K562 (cell line): ENCODE data around the gene RCSD1. TPM values are rescaled to one million over a fixed set of nuclear protein-coding genes. Genes with fewer than 3 reads are reported as not detected.

ENCODE experiments used
- ARNT ChIP-seq, 2 experiments: fragments of 450-650 bp; IDR thresholded peaks; 2 replicates each; pipeline ENCODE4 v1.6.1; 2016; ENCODE audit warnings: mild to moderate bottlenecking in 1 of 2
- CREB1 ChIP-seq, 2 experiments: sonication (generic) in 1 of 2; formaldehyde crosslinking in 1 of 2; IDR thresholded peaks; 2 replicates each; pipeline versions ENCODE4 v1.6.1 to v1.8.0; 2012 to 2022; ENCODE audit warnings: inconsistent platforms in 1 of 2, mild to moderate bottlenecking in 1 of 2, missing genetic modification reagents in 1 of 2, moderate library complexity in 1 of 2
- FOXA3 ChIP-seq, 2 experiments: fragments of 450-650 bp in 1 of 2; sonication (generic) in 1 of 2; formaldehyde crosslinking; IDR thresholded peaks in 1 of 2; conservative IDR thresholded peaks in 1 of 2; 2 replicates each; pipeline versions ENCODE4 v1.4.0 to v1.8.0; 2020 to 2022; ENCODE audit warnings: mild to moderate bottlenecking in 2 of 2, missing genetic modification reagents in 1 of 2
- FOXJ2 ChIP-seq: fragments of 200-800 bp; sonication (Bioruptor generic); IDR thresholded peaks from 2 replicates; pipeline ENCODE4 v1.6.1; 2016; ENCODE audit warnings: missing genetic modification characterization, missing compliant biosample characterization
- KLF10 ChIP-seq: fragments of 250-450 bp; sonication (Bioruptor Pico); IDR thresholded peaks from 2 replicates; pipeline ENCODE4 v1.6.1; 2021; ENCODE audit warnings: matching md5 sums
- KLF16 ChIP-seq: IDR thresholded peaks from 2 replicates; pipeline ENCODE4 v1.6.1; 2016; ENCODE audit warnings: antibody characterized with exemption
- LCOR ChIP-seq: sonication (generic); formaldehyde crosslinking; IDR thresholded peaks from 2 replicates; pipeline ENCODE4 v1.8.0; 2022; ENCODE audit warnings: mild to moderate bottlenecking, missing genetic modification reagents
- MTA3 ChIP-seq: fragments of 450-650 bp; formaldehyde crosslinking; IDR thresholded peaks from 2 replicates; pipeline ENCODE4 v1.6.1; 2017; ENCODE audit warnings: mild to moderate bottlenecking, borderline replicate concordance
- NCOA2 ChIP-seq, 2 experiments: fragments of 450-650 bp; IDR thresholded peaks; 2 replicates each; pipeline ENCODE4 v1.6.1; 2018; ENCODE audit warnings: mild to moderate bottlenecking in 2 of 2, moderate library complexity in 1 of 2; ENCODE audit not compliant: partially characterized antibody in 2 of 2
- NR2F6 ChIP-seq: fragments of 450-650 bp; formaldehyde crosslinking; IDR thresholded peaks from 2 replicates; pipeline ENCODE4 v1.4.0; 2020; ENCODE audit warnings: mild to moderate bottlenecking
- NR3C1 ChIP-seq: sonication (generic); formaldehyde crosslinking; IDR thresholded peaks from 2 replicates; pipeline ENCODE4 v1.8.1; 2022; ENCODE audit warnings: missing genetic modification reagents
- NR4A1 ChIP-seq, 2 experiments: fragments of 250-450 bp in 1 of 2; fragments of 450-650 bp in 1 of 2; sonication (Bioruptor Pico) in 1 of 2; IDR thresholded peaks; 2 replicates each; pipeline versions ENCODE4 v1.4.0 to v1.6.1; 2016 to 2020; ENCODE audit warnings: mild to moderate bottlenecking in 2 of 2, missing compliant biosample characterization in 1 of 2, missing genetic modification characterization in 1 of 2, moderate library complexity in 1 of 2
- POLR2AphosphoS2 ChIP-seq: IDR thresholded peaks from 2 replicates; pipeline ENCODE4 v1.6.1; 2012; ENCODE audit warnings: low read length, improper control_type of control experiment
- RHOXF2B ChIP-seq: fragments of 250-450 bp; sonication (Bioruptor Pico); conservative IDR thresholded peaks from 2 replicates; pipeline ENCODE4 v1.5.1; 2021
- SAFB ChIP-seq: fragments of 200-400 bp; formaldehyde crosslinking; IDR thresholded peaks from 2 replicates; pipeline ENCODE4 v1.6.1; 2017; ENCODE audit warnings: low read depth, low read length, borderline replicate concordance
- SMARCA4 ChIP-seq: fragments of 450-650 bp; IDR thresholded peaks from 2 replicates; pipeline ENCODE4 v1.6.1; 2016
- SREBF1 ChIP-seq: fragments of 150-350 bp; IDR thresholded peaks from 2 replicates; pipeline ENCODE4 v1.6.1; 2014; ENCODE audit warnings: antibody characterized with exemption, low read depth, low read length, borderline replicate concordance
- SRSF7 ChIP-seq: fragments of 200-400 bp; formaldehyde crosslinking; optimal IDR thresholded peaks from 2 replicates; pipeline ENCODE3; 2017; ENCODE audit warnings: mild to moderate bottlenecking, low read depth, low read length
- SRSF9 ChIP-seq: fragments of 200-400 bp; formaldehyde crosslinking; IDR thresholded peaks from 2 replicates; pipeline ENCODE4 v1.6.1; 2017; ENCODE audit warnings: low read depth, low read length, borderline replicate concordance
- ZKSCAN8 ChIP-seq: fragments of 200-800 bp; sonication (Bioruptor generic); IDR thresholded peaks from 2 replicates; pipeline ENCODE4 v1.6.1; 2016; ENCODE audit warnings: missing genetic modification characterization, missing compliant biosample characterization
- ZNF134 ChIP-seq: fragments of 250-450 bp; sonication (Bioruptor Pico); conservative IDR thresholded peaks from 2 replicates; pipeline ENCODE4 v1.4.0; 2020
- ZNF699 ChIP-seq: fragments of 250-450 bp; sonication (Bioruptor Pico); IDR thresholded peaks from 2 replicates; pipeline ENCODE4 v1.8.0; 2021; ENCODE audit warnings: mild to moderate bottlenecking, moderate library complexity; ENCODE audit not compliant: insufficient replicate concordance
- ZNF766 ChIP-seq: fragments of 200-800 bp; sonication (Bioruptor generic); conservative IDR thresholded peaks from 2 replicates; pipeline ENCODE4 v1.6.1; 2016; ENCODE audit warnings: missing genetic modification characterization, missing compliant biosample characterization
- ZSCAN29 ChIP-seq: fragments of 450-650 bp; IDR thresholded peaks from 2 replicates; pipeline ENCODE4 v1.6.1; 2017
- polyA plus RNA-seq, 8 experiments: library from polyadenylated mRNA; depleted of rRNA in 4 of 8; stranded (reverse) in 5 of 8; unstranded in 3 of 8; fragments of >200 nt; fragmentation: Nextera tagmentation in 2 of 8; fragmentation: Illumina TruSeq in 1 of 8; extraction: Ambion mirVana in 2 of 8; extraction: Trizol in 1 of 8; gene quantifications; 2 replicates each; pipeline versions ENCODE4 v1.2.1 to v1.2.3, GENCODE V29; 2011 to 2014; ENCODE audit warnings: inconsistent platforms in 1 of 8, missing spikeins in 1 of 8
- total RNA-seq, 7 experiments: library from RNA; depleted of rRNA in 6 of 7; stranded (reverse); fragments of >200 nt in 6 of 7; fragmentation: Illumina TruSeq in 2 of 7; extraction: Trizol in 2 of 7; gene quantifications; 2 replicates each; pipeline versions ENCODE4 v1.2.1 to v1.2.3, GENCODE V29; 2011 to 2021; ENCODE audit warnings: low replicate concordance in 1 of 7
- TF ChIP-seq, protein P1 (sequence below): IDR thresholded peaks from 2 replicates; pipeline ENCODE4 v1.6.1; 2014; ENCODE audit warnings: antibody characterized with exemption
- TF ChIP-seq, protein P2 (sequence below), 2 experiments: fragments of 250-450 bp in 1 of 2; fragments of 450-650 bp in 1 of 2; sonication (Bioruptor Pico) in 1 of 2; IDR thresholded peaks; 2 replicates each; pipeline versions ENCODE4 v1.6.1 to v1.8.0; 2016 to 2021; ENCODE audit warnings: mild to moderate bottlenecking in 2 of 2, moderate library complexity in 2 of 2, missing compliant biosample characterization in 1 of 2, missing genetic modification characterization in 1 of 2

The RCSD1 gene
- total and polyA plus RNA-seq, 9 of the 15 experiments (the other 6 are each of a cell fraction or from before 2014, with no cell fraction given), result 7.8 to 69.8 (median 45.3) TPM

DNA sequence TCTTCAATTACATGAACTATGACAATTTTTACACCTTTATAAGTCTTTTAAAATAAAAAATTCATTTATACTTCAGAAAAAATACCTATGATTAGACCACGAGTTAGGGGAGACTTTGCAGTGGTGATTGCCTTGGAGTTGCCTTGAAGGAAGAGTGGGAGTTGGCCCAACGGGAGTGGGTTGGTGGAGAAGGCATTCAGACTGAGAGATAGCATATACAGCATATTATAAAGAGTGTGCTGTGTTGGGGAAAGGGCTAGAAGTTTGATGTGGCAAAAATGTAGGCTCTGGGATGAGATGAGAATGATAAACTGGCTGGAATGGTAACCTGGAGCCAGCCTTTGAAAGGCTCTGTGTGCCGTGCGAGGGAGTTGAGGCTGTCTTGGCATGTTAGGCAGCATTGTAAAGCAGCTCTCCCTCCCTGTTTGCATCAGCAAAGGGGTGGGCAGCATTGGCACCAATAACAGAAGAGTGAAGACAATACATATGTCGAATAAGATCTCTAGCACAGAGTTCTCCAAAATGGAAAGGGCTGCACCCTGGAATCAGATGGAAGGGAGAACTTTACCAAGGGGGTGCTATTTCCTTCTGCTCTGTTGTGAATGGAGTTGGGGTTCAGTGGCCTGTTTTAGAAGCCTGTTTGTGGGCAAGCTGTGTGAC, 116.1 kb downstream of the RCSD1 start (continued):
- TF ChIP-seq, protein P1, sequence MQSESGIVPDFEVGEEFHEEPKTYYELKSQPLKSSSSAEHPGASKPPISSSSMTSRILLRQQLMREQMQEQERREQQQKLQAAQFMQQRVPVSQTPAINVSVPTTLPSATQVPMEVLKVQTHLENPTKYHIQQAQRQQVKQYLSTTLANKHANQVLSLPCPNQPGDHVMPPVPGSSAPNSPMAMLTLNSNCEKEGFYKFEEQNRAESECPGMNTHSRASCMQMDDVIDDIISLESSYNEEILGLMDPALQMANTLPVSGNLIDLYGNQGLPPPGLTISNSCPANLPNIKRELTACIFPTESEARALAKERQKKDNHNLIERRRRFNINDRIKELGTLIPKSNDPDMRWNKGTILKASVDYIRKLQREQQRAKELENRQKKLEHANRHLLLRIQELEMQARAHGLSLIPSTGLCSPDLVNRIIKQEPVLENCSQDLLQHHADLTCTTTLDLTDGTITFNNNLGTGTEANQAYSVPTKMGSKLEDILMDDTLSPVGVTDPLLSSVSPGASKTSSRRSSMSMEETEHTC, result no peak
- TF ChIP-seq NR2F6 (CRISPR knock-in tag) (no peak), FOXJ2 (tag) (no peak), ZNF699 (CRISPR knock-in tag) (no peak), FOXA3 (CRISPR knock-in tag; conservative IDR thresholded peaks at IDR 0.05 in 1 of 2, IDR thresholded peaks at IDR 0.05 in 1 of 2) (no peak), SRSF7 (no peak), SREBF1 (no peak), NR3C1 (CRISPR knock-in tag) (no peak), KLF16 (no peak), ZNF766 (CRISPR knock-in tag) (0 out of 2 replicates have a peak, but pooled peaks have one; percentile 13), NR4A1 (CRISPR knock-in tag; IDR thresholded peaks at IDR 0.05) (no peak), NR4A1 (tag; IDR thresholded peaks at IDR 0.05) (peak; percentile 74; the same call in 1 of the 2 replicates), NCOA2 (IDR thresholded peaks at IDR 0.05; ENCODE audit: partially characterized antibody in 2 of 2) (no peak), MTA3 (peak; percentile 62; the same call in 1 of the 2 replicates), SMARCA4 (0 out of 2 replicates have a peak, but pooled peaks have one; percentile 13), SAFB (no peak), ZSCAN29 (no peak), KLF10 (CRISPR knock-in tag) (no peak), POLR2AphosphoS2 (no peak), LCOR (CRISPR knock-in tag) (no peak), RHOXF2B (CRISPR knock-in tag) (no peak), ZKSCAN8 (CRISPR knock-in tag) (0 out of 2 replicates have a peak, but pooled peaks have one; percentile 23), ZNF134 (CRISPR knock-in tag) (no peak), CREB1 (IDR thresholded peaks at IDR 0.05) (no peak), CREB1 (CRISPR knock-in tag; IDR thresholded peaks at IDR 0.05) (no peak), ARNT (IDR thresholded peaks at IDR 0.05) (no peak), SRSF9 (no peak)
- TF ChIP-seq, protein P2, sequence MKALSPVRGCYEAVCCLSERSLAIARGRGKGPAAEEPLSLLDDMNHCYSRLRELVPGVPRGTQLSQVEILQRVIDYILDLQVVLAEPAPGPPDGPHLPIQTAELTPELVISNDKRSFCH (CRISPR knock-in tag; IDR thresholded peaks at IDR 0.05), result no peak
- TF ChIP-seq, protein P2 (tag; IDR thresholded peaks at IDR 0.05), result no peak
